ENCODE measurements around the gene ATPAF1. TPM values are rescaled to one million over a fixed set of nuclear protein-coding genes. Genes with fewer than 3 reads are reported as not detected.
"Not testable (repeated sequence)": the region's sequence is repeated elsewhere in the genome, so short reads cannot be mapped to it uniquely, and the experiment has no call there.

ATPAF1 gene
- total RNA-seq, 1 experiment from 2014 or later: 123 TPM

- DNase-seq (ENCODE audit: low spot score): no peak
Measured at GRCh38 chr1:46681333-46682034, 13.3 kb upstream of the ATPAF1 start.

GRCh38 chr1:46679789-46680573 is 11.8 kb upstream of the ATPAF1 start:
- DNase-seq (ENCODE audit: low spot score): no peak

GRCh38 chr1:46677339-46677738 is 9.2 kb upstream of the ATPAF1 start:
- DNase-seq (ENCODE audit: low spot score): no peak

GRCh38 chr1:46676531-46676930 is 8.4 kb upstream of the ATPAF1 start:
- DNase-seq (ENCODE audit: low spot score): no peak

- no peak for DNase-seq (ENCODE audit: low spot score)
Measured at GRCh38 chr1:46675549-46676314, 7.6 kb upstream of the ATPAF1 start.

GRCh38 chr1:46673749-46674182 is 5.6 kb upstream of the ATPAF1 start:
- DNase-seq (ENCODE audit: low spot score): peak; percentile 46

GRCh38 chr1:46672696-46673095 is 4.5 kb upstream of the ATPAF1 start:
- no peak for DNase-seq (ENCODE audit: low spot score)

- DNase-seq (ENCODE audit: low spot score): no peak
Measured at GRCh38 chr1:46671554-46671953, 3.4 kb upstream of the ATPAF1 start, which contains the start of gene TEX38. Gene TEX38, plus strand, starts transcription at chr1:46671854. Its CDS starts 81 bp downstream, at chr1:46671935.

GRCh38 chr1:46670134-46670533 is 2.0 kb upstream of the ATPAF1 start:
- DNase-seq (ENCODE audit: low spot score): no peak

- no peak for DNase-seq (ENCODE audit: low spot score)
Measured at GRCh38 chr1:46665983-46666382, 2.2 kb downstream of the ATPAF1 start.

GRCh38 chr1:46662919-46663318 is 5.2 kb downstream of the ATPAF1 start:
- DNase-seq (ENCODE audit: low spot score): not testable (repeated sequence)

GRCh38 chr1:46660116-46660515 is 8.0 kb downstream of the ATPAF1 start:
- DNase-seq (ENCODE audit: low spot score): not testable (repeated sequence)

GRCh38 chr1:46659307-46659870 is 8.8 kb downstream of the ATPAF1 start:
- no peak for DNase-seq (ENCODE audit: low spot score)

- no peak for DNase-seq (ENCODE audit: low spot score)
Measured at GRCh38 chr1:46657775-46658174, 10.4 kb downstream of the ATPAF1 start.

GRCh38 chr1:46656643-46657042 is 11.5 kb downstream of the ATPAF1 start:
- DNase-seq (ENCODE audit: low spot score): no peak

GRCh38 chr1:46655848-46656247 is 12.3 kb downstream of the ATPAF1 start:
- DNase-seq (ENCODE audit: low spot score): no peak

- DNase-seq (ENCODE audit: low spot score): not testable (repeated sequence)
Measured at GRCh38 chr1:46654698-46655097, 13.5 kb downstream of the ATPAF1 start.

GRCh38 chr1:46654012-46654411 is 14.2 kb downstream of the ATPAF1 start:
- DNase-seq (ENCODE audit: low spot score): no peak

GRCh38 chr1:46653405-46653958 is 14.7 kb downstream of the ATPAF1 start:
- no peak for DNase-seq (ENCODE audit: low spot score)

- DNase-seq (ENCODE audit: low spot score): no peak
Measured at GRCh38 chr1:46652321-46653100, 15.7 kb downstream of the ATPAF1 start.

GRCh38 chr1:46651152-46651551 is 17.0 kb downstream of the ATPAF1 start:
- not testable (repeated sequence) for DNase-seq (ENCODE audit: low spot score)

Measured in A172 (cell line).